Thyroid gland (tissue), 4 donors: ENCODE data around the gene MSX1.

ENCODE experiments used
- POLR2A ChIP-seq, 2 donors: fragments of 450-650 bp; IDR thresholded peaks; one replicate each; pipeline ENCODE4 v1.6.1; 2017; ENCODE audit warnings: antibody characterized with exemption in 2 of 2, mild to moderate bottlenecking in 2 of 2, moderate library complexity in 1 of 2
- TF ChIP-seq, protein P1 (sequence below), 6 experiments: fragments of 200-600 bp in 3 of 6; fragments of 450-650 bp in 3 of 6; sonication (generic) in 3 of 6; IDR thresholded peaks; one replicate each; pipeline ENCODE4 v1.5.1; 2016 to 2019; ENCODE audit warnings: antibody characterized with exemption in 6 of 6, mild to moderate bottlenecking in 2 of 6, inconsistent platforms in 1 of 6, moderate library complexity in 1 of 6

DNA sequence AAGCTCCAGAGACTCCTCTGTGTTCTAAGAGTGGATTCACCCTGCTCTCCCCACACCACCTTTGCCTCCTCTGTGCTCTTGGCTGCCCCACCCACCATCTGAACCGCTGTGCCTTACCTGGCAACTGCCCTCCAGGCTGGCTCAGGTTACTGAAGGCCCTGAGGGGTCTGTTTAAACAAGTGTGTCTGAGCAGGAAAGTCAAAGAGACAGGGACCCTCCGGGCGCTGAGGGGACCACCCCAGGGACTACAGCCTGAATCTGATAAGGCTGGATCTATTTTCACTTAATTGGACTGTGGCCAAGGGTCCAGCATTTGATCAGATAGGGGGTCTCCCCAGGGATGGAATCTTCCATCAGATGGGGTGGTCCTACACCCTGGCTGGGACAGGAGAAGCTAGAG, 10.4 kb upstream of the MSX1 start:
- TF ChIP-seq, protein P1, sequence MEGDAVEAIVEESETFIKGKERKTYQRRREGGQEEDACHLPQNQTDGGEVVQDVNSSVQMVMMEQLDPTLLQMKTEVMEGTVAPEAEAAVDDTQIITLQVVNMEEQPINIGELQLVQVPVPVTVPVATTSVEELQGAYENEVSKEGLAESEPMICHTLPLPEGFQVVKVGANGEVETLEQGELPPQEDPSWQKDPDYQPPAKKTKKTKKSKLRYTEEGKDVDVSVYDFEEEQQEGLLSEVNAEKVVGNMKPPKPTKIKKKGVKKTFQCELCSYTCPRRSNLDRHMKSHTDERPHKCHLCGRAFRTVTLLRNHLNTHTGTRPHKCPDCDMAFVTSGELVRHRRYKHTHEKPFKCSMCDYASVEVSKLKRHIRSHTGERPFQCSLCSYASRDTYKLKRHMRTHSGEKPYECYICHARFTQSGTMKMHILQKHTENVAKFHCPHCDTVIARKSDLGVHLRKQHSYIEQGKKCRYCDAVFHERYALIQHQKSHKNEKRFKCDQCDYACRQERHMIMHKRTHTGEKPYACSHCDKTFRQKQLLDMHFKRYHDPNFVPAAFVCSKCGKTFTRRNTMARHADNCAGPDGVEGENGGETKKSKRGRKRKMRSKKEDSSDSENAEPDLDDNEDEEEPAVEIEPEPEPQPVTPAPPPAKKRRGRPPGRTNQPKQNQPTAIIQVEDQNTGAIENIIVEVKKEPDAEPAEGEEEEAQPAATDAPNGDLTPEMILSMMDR (IDR thresholded peaks at IDR 0.05) = no peak
- no peak for TF ChIP-seq POLR2A (IDR thresholded peaks at IDR 0.05)
